Endothelial cell (in vitro differentiated cells): Measurements from ENCODE around the gene GPR32. TPM values are rescaled to one million over a fixed set of nuclear protein-coding genes. Genes with fewer than 3 reads are reported as not detected.
"Not testable (repeated sequence)": the region's sequence is repeated elsewhere in the genome, so short reads cannot be mapped to it uniquely, and the experiment has no call there.

Experiments
- DNase-seq: peaks from one replicate; pipeline ENCODE4 v3.0.0; 2021; ENCODE audit warnings: low spot score
- H3K27ac Mint-ChIP-seq: one replicate; pipeline ENCODE4 v1.8.0; 2021; ENCODE audit warnings: mixed read lengths, inconsistent platforms; ENCODE audit not compliant: unreplicated experiment
- H3K27me3 Mint-ChIP-seq: one replicate; pipeline ENCODE4 v1.8.0; 2021; ENCODE audit warnings: mild to moderate bottlenecking, moderate library complexity, mixed read lengths, inconsistent platforms; ENCODE audit not compliant: unreplicated experiment
- H3K36me3 Mint-ChIP-seq: one replicate; pipeline ENCODE4 v1.8.0; 2021; ENCODE audit warnings: mild to moderate bottlenecking, low read depth, mixed read lengths, inconsistent platforms; ENCODE audit not compliant: unreplicated experiment
- H3K4me1 Mint-ChIP-seq: one replicate; pipeline ENCODE4 v1.8.0; 2021; ENCODE audit warnings: mild to moderate bottlenecking, mixed read lengths, inconsistent platforms; ENCODE audit not compliant: unreplicated experiment
- H3K4me3 Mint-ChIP-seq: one replicate; pipeline ENCODE4 v1.8.0; 2021; ENCODE audit warnings: mild to moderate bottlenecking, mixed read lengths, inconsistent platforms; ENCODE audit not compliant: unreplicated experiment
- H3K9me3 Mint-ChIP-seq: one replicate; pipeline ENCODE4 v1.8.0; 2021; ENCODE audit warnings: mixed read lengths, inconsistent platforms; ENCODE audit not compliant: unreplicated experiment
- total RNA-seq: library from RNA; stranded (reverse); fragmentation: NEBNext Ultra II Directional; extraction: Animal tissue kit (Norgen Biotek cat#: 25700); gene quantifications from one replicate; pipeline ENCODE4 v1.2.1, GENCODE V29; 2021; ENCODE audit not compliant: unreplicated experiment
- TF ChIP-seq, protein P1 (sequence below): fragments of 200-600 bp; sonication (generic); IDR thresholded peaks from one replicate; pipeline ENCODE4 v1.5.0; 2021; ENCODE audit warnings: antibody characterized with exemption; ENCODE audit not compliant: unreplicated experiment

GPR32 gene
- total RNA-seq, 1 donor from 2014 or later = not detected

DNA sequence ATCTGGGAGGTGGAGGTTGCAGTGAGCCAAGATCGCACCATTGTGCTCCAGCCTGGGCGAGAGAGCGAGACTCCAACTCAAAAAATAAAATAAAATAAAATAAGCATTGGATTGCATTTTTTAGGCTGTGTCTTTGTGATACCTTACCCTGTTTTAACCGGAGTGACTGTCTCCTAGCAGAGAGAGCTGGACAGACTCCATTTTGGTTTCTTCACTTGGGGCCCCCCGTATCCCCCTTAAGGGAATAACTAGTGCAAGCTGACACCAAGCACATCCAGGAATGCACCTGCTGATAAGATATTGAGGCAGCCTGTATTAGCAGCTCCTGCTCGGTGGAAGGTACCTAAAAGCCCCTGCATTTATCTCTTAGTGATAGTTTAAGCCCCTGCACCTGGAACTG, 20.8 kb upstream of the GPR32 start:
- Mint-ChIP-seq H3K27ac (no peak overlapping the region), H3K27me3 (peaks cover 2% of the 10 kb centered on the region), H3K4me3 (no peak overlapping the region), H3K4me1 (no peaks in the 10 kb centered on the region), H3K36me3 (peaks cover 5% of the 10 kb centered on the region), H3K9me3 (peaks cover 22% of the 10 kb centered on the region)
- TF ChIP-seq, protein P1, sequence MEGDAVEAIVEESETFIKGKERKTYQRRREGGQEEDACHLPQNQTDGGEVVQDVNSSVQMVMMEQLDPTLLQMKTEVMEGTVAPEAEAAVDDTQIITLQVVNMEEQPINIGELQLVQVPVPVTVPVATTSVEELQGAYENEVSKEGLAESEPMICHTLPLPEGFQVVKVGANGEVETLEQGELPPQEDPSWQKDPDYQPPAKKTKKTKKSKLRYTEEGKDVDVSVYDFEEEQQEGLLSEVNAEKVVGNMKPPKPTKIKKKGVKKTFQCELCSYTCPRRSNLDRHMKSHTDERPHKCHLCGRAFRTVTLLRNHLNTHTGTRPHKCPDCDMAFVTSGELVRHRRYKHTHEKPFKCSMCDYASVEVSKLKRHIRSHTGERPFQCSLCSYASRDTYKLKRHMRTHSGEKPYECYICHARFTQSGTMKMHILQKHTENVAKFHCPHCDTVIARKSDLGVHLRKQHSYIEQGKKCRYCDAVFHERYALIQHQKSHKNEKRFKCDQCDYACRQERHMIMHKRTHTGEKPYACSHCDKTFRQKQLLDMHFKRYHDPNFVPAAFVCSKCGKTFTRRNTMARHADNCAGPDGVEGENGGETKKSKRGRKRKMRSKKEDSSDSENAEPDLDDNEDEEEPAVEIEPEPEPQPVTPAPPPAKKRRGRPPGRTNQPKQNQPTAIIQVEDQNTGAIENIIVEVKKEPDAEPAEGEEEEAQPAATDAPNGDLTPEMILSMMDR = no peak
- no peak for DNase-seq

DNA sequence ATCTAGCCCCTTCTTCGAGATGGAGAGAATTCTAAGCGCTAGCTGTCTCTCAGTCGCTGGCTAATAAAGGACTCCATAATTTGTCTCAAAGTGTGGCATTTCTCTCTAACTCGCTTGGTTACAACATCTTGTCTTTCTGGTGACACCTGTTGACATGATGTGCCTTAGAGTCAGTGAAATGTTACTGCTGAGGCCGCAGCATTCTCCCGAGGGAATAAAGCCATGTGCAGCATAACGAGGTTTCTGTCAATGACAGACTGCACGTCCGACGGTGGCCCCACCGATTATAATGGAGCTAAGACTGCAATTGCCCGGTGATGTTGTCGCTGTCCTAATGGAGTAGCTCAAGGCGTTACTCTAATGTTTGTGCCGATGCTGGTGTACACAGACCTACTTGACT, 20.3 kb upstream of the GPR32 start:
- peaks cover 8% of the 10 kb centered on the region for H3K36me3 Mint-ChIP-seq
- H3K4me3 Mint-ChIP-seq = no peak overlapping the region
- DNase-seq = no peak
- H3K27me3 Mint-ChIP-seq = peaks cover 4% of the 10 kb centered on the region
- H3K27ac Mint-ChIP-seq = no peak overlapping the region
- H3K9me3 Mint-ChIP-seq = peaks cover 26% of the 10 kb centered on the region
- TF ChIP-seq, protein P1 = no peak
- no peaks in the 10 kb centered on the region for H3K4me1 Mint-ChIP-seq

DNA sequence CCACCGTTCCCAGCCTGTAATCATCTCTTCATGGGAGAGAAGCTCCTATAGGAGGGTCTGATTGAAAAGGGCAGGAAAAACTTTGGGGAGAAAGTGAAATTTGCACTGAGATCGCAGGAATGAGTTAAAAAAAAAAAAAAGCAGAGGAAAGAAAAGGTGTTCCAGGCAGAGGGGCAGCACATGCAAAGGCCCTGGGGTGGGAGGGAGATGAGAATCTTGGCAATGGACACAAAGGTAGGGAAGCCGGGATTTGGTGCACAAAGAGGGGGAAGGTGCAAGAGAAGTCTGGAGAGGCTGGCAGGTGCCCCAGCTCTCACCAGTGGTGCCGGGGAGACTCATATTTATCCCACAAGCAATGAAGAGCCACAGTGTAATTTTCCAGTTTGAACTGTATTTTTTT, 16.4 kb upstream of the GPR32 start:
- Mint-ChIP-seq H3K4me3 (no peak overlapping the region), H3K9me3 (peaks cover 29% of the 10 kb centered on the region), H3K27me3 (peaks cover 6% of the 10 kb centered on the region), H3K4me1 (no peaks in the 10 kb centered on the region), H3K36me3 (peaks cover 15% of the 10 kb centered on the region), H3K27ac (no peak overlapping the region)
- no peak for DNase-seq
- TF ChIP-seq, protein P1 = no peak

DNA sequence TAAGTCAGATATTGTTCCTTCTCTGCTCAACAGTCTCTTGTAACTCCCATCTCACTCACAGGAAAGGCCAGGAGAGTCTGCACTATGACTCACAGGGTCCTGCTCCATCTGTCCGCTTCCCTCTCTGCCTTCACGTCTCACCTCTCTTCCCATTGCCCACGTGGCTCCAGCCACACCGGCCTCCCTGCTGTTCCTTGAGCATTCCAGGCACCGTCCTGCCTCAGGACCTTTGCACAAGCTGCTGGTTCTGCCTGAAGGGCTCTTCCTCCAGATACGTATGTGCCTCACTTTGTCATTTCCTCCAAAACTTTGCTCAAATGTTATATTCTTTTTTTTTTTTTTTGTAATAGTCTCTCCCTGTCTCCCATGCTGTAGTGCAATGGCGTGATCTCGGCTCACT, 14.0 kb upstream of the GPR32 start:
- Mint-ChIP-seq H3K36me3 (peaks cover 14% of the 10 kb centered on the region), H3K9me3 (peaks cover 37% of the 10 kb centered on the region)
- not testable (repeated sequence) for H3K4me1 Mint-ChIP-seq, H3K27me3 Mint-ChIP-seq, H3K27ac Mint-ChIP-seq, H3K4me3 Mint-ChIP-seq, DNase-seq

DNA sequence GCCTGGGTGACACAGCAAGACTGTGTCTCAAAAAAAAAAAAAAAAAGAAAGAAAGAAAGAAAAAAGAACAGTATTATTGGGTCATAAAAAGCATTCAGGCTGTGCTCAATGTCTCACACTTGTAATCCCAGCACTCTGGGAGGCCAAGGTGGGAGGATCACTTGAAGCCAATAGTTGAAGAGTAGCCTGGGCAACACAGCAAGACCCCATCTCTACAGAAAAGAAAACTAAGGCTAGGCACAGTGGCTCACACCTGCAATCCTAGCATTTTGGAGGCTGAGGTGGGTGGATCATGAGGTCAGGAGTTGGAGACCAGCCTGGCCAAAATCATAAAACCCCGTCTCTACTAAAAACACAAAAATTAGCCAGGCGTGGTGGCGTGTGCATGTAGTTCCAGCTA, 12.6 kb upstream of the GPR32 start:
- H3K36me3 Mint-ChIP-seq = peaks cover 14% of the 10 kb centered on the region
- not testable (repeated sequence) for H3K4me3 Mint-ChIP-seq, H3K27me3 Mint-ChIP-seq, H3K4me1 Mint-ChIP-seq, DNase-seq, H3K27ac Mint-ChIP-seq
- H3K9me3 Mint-ChIP-seq = peaks cover 34% of the 10 kb centered on the region

DNA sequence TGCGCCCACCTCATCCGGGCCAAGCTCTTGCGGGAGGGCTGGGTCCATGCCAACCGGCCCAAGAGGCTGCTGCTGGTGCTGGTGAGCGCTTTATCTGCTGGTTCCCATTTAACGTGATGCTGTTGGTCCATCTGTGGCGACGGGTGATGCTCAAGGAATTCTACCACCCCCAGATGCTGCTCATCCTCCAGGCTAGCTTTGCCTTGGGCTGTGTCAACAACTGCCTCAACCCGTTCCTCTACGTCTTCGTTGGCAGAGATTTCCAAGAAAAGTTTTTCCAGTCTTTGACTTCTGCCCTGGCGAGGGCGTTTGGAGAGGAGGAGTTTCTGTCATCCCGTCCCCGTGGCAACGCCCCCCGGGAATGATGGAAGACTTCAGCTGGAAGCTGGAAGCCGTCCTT, 11.2 kb upstream of the GPR32 start:
- not testable (repeated sequence) for H3K4me3 Mint-ChIP-seq, DNase-seq, H3K27ac Mint-ChIP-seq, H3K27me3 Mint-ChIP-seq, H3K4me1 Mint-ChIP-seq
- Mint-ChIP-seq H3K9me3 (peaks cover 30% of the 10 kb centered on the region), H3K36me3 (peaks cover 14% of the 10 kb centered on the region)

DNA sequence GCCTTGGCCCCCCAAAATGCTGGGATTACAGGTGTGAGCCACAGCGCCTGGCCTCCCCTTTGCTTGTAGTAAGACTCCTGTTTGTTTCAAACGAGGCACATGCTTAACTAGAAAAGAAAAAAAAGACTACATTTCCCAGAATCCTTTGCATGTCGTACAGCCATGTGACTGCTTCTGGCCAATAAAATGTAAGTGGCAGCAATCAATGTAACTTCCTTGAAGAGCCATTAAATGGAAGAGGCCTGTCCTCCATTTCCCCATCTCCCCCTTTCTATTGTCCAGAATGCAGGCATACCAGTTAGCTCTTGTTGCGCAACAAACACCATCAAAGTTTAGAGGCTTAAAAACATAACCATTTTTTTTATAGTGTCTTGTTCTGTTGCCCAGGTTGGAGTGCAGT, 10.4 kb upstream of the GPR32 start:
- Mint-ChIP-seq H3K27me3 (peaks cover 6% of the 10 kb centered on the region), H3K27ac (no peak overlapping the region), H3K36me3 (peaks cover 13% of the 10 kb centered on the region), H3K4me3 (no peak overlapping the region), H3K9me3 (peaks cover 30% of the 10 kb centered on the region), H3K4me1 (no peaks in the 10 kb centered on the region)
- no peak for DNase-seq
- TF ChIP-seq, protein P1 = no peak

DNA sequence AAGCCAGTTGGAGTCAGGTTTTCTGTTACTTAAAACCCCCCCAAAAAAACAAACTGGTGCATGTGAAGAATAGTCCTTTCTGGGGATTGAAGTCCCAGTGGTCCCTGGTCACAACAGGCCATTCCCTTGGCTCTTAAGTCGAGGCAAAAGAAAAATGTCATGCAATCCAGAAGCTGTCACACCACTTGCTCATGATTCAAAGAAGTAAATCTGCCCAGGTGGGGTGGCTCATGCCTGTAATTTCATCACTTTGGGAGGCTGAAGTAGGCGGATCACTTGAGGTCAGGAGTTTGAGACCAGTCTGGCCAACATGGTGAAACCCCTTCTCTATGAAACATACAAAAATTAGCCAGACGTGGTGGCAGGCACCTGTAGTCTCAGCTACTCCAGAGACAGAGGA, 8.8 kb upstream of the GPR32 start:
- H3K27me3 Mint-ChIP-seq, DNase-seq, H3K27ac Mint-ChIP-seq, H3K4me1 Mint-ChIP-seq, H3K4me3 Mint-ChIP-seq: not testable (repeated sequence)
- peaks cover 29% of the 10 kb centered on the region for H3K9me3 Mint-ChIP-seq
- peaks cover 12% of the 10 kb centered on the region for H3K36me3 Mint-ChIP-seq

DNA sequence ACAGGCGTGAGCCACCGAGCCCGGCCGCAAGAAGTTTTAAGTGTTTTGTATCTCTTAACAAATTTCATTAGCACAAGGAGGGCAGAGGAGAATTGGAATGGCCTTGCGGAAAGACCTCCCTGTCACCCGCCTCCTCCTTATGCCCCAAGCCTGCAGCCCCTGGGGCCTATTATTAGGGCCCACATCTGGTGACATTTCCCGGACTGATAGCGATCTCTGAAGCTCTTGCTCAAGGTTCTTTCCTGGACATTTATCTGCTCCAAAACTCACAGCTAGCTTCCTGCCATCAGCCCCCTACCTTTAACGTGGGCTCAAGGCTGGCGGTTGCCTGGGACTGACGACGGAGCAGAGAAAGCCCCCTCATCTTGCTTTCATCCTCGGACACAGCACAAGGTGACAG, 6.7 kb upstream of the GPR32 start:
- DNase-seq, H3K36me3 Mint-ChIP-seq, H3K4me3 Mint-ChIP-seq, H3K27me3 Mint-ChIP-seq, H3K27ac Mint-ChIP-seq, H3K4me1 Mint-ChIP-seq: not testable (repeated sequence)
- H3K9me3 Mint-ChIP-seq = peaks cover 30% of the 10 kb centered on the region
